HG02970 (cell line): Measurements from ENCODE around the gene SETD1A.
"Not testable (repeated sequence)": the region's sequence is repeated elsewhere in the genome, so short reads cannot be mapped to it uniquely, and the experiment has no call there.

Source experiments
- ATAC-seq: cut with Tn5 transposase; IDR thresholded peaks from one replicate; pipeline ENCODE4 v1.9.1; 2021; ENCODE audit warnings: mild to moderate bottlenecking, moderate library complexity, moderate number of reproducible peaks; ENCODE audit not compliant: unreplicated experiment, low FRiP score

Gene SETD1A

DNA sequence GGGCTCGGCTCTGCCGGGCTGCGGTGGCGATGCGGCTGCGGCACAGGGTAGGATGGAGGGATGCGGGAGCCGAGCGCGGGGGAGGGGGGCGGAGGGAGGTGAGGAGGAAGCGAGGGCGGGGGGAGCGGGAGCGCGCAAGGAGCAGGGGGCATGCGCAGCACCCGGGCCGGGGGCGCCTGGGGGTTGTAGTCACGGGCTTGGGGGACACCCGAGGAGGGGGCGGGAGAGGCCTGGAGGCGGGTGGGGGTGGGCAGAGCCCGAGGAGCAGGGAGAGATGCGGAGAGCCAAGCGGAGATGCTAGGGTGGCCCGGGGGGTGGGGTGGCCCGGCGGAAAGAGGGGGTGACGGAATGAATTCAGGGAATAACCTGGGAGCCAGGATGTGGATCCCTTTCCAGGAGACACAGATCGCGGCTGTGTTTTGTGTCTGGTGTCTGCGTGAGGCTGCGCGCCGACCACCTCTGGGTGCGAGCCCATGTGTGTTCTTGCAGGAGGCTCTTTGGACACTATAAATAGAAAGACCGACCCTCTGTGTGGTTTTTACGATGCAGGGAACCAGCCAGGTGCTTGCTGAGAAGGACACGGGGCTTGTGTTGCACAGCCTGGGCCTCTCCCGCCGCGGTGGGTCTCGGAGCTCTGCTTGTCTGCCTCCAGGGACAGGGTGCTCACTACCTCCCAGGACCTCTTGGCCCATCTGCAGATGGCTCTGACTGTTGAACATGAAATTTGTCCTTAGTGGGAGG is 53.2 kb downstream of the SETD1A start, which contains the start of gene STX1B:
Gene STX1B, minus strand, starts transcription at position 54 of the 741 bp plus-strand sequence. CDS start 242 bp downstream, outside the sequence.
- ATAC-seq: no peak

DNA sequence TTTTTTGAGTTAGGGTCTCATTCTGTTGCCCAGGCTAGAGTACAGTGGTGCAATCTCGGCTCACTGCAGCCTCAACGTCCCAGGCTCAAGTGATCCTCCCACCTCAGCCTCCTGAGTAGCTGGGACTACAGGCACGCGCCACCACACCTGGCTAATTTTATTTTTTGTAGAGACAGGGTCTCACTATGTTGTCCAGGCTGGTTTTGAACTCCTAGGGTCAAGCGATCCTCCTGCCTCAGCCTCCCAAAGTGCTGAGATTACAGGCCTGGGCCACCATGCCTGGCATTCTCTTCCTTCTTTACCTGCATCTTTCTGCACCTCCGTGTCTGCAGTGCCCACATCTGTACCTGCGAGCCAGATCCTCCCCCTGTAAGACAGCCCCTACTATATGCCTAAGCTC is 54.3 kb downstream of the SETD1A start:
- not testable (repeated sequence) for ATAC-seq

DNA sequence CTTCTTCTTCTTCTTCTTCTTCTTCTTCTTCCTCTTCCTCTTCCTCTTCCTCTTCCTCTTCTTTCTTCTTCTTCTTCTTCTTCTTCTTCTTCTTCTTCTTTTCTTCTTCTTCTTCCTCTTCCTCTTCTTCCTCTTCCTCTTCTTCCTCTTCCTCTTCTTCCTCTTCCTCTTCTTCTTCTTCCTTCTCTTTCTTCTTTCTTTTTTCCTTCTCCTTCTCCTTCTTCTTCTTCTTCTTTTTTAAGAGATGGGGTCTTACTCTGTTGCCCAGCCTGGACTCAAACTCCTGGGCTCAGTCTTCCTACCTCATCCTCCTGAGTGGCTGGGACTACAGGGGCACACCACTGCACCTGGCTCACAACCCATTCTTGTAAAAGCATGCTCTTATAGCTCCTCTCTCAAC is 55.7 kb downstream of the SETD1A start:
- not testable (repeated sequence) for ATAC-seq

DNA sequence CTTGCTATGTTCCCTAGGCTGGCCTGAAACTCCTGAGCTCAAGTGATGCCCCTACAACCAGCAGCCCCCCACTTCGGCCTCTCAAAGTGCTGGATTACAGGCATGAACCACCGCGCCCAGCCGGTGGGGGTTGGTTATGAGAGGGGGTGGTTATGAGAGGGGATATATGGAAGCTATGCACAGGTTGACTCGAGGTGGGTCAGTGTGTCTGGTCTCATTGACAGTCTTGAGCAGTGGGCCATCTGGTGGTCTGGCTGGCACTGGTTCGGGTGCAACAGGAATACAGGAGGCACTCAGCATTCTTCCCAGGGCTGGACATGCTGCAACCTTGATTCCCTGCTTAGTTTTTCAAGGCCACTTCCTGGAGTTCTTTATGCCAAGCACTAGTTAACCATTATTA is 58.5 kb downstream of the SETD1A start:
- no peak for ATAC-seq

DNA sequence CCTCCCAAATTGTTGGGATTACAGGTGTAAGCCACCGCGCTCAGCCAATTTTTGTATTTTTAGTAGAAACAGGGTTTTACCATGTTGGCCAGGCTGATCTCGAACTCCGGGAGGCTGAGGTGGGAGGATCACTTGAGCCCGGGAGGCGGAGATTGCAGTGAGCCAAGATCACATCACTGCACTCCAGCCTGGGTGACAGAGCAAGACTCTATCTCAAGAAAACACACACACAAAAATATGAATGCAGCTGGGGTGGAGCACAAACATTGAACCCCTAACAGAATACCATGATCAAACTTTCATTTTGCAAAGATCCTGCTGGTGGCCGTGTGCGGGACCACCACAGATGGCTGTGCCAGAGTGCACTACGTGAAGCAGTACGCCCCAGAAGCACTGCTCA is 60.2 kb downstream of the SETD1A start:
- not testable (repeated sequence) for ATAC-seq

DNA sequence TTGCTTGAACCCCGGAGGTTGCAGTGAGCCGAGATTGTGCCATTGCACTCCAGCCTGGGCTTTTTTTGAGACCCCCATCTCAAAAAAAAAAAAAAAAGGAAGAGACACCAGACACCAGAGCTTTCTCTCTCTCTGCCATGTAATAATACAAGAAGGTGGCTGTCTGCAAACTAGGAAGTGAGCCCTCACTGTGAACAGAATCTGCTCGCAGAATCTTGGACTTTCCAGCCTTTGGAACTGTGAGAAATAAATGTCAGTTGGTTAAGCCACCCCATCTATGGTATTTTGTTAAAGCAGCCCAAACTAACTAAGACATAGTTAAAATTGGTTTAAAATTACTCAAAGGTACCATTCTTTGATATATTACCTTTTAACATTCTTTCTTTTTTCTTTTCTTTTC is 63.0 kb downstream of the SETD1A start:
- no peak for ATAC-seq

DNA sequence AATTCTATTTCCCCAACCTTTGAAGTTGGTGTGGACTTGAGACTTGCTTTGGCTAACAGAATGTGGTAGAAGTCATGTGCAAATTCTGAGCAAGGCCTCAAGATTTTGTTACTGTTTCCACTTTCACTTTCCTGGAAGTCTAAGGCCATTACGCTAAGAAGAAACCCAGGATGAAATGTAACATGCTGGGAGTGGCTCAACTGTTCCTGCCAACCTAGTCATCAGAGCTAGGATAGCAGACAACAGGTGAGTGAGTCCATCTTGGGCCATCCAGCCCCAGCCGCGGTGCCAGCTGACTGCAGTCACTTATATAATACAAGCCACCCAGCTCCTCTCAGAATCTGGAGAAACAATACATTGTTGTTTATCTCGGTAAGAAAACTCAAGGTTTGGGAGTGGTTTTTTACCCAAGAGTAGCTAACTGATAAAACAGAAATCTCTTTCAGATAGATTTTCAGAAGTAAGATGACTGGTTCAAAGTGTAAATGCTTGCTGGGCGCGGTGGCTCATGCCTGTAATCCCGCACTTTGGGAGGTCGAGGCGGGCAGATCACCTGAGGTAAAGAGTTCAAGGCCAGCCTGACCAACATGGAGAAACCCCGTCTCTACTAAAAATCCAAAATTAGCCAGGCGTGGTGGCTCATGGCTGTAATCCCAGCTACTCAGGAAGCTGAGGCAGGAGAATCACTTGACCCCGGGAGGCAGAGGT is 65.1 kb downstream of the SETD1A start:
- no peak for ATAC-seq

DNA sequence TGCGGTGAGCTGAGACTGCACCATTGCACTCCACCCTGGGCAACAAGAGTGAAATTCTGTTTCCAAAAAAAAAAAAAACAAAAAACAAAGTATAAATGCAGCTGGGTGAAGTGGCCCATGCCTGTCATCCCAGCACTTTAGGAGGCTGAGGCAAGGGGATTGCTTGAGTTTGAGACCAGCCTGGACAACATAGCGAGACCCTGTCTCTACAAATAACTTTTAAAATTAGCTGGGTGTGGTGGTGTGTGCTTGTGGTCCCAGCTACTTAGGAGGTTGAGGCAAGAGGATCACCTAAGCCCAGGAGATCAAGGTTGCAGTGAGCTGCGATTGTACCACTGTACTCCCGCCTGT is 65.7 kb downstream of the SETD1A start:
- no peak for ATAC-seq

DNA sequence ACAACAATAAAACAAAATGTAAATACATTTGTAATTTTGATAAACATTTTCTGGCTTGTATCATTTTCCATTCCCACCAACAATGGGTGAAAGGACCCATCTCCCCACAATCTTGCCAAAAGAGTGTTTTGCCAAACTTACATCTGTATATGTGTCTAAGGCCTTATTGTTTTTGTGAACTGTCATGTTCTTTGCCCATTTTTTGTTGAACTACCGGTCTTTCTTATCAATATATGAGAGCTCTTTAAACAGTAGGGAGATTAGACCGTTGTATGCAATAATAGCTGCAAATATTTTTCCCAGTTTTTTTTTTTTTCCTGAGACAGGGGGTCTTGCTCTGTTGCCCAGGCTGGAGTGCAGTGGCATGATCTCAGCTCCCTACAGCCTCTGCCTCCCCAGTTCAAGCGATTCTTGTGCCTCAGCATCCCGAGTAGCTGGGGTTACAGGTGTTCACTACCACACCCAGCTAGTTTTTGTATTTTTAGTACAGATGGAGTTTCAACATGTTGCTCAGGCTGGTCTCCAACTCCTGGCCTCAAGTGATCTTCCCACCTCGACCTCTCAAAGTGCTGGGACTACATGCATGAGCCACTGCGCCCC is 66.2 kb downstream of the SETD1A start:
- ATAC-seq: no peak

DNA sequence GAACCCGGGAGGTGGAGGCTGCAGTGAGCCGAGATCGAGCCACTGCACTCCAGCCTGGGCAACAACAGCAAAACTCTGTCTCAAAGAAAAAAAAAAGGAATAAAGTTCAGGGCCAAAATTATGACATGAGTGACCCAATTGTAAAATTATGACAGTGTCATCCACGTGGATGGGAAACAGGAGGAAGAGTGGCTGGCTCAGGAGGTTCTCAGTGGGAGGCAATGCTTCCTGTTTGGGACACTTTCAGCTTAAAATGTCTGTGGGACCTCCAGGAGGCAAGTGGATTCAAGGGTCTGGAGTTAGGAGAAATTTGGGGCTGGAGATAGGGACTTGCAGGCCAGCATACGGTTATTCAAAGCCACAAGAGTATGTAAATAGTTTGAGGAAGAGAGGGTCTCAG is 67.8 kb downstream of the SETD1A start:
- ATAC-seq: no peak

DNA sequence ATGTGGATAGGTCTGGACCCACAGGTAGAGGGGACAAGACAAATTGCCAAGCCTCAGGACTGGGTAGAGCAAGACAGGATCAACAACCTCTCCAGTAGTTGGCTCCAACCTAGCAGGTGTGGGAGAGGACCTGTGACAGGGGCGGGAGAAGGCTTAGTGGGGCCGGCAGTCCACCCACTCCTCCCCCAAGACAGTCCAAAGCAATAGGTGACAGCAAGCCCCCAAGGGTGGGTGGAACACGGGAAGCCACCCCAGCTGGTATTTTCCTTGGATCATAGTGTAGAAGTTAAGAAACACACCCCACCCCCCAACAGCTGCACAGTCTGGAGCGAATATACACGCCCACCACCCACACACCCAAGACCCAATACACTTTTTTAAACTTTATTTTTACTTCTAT is 71.7 kb downstream of the SETD1A start:
- ATAC-seq: no peak

DNA sequence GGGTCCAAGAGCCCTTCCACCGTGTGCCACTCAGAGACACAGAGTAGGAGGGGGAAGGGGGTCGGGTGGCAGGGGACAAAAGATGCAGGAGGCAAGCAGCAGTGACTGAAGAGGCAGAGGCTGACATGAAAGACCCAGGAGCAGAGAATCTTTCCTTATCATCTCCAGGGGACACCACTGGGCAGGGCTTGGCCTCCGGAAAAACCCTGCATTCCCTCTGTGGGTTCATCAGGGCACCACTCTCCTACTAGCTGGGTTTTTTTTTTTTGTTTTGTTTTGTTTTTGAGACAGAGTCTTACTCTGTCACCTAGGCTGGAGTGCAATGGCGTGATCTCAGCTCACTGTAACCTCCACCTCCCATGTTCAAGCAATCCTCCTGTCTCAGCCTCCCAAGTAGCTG is 73.7 kb downstream of the SETD1A start:
- no peak for ATAC-seq

DNA sequence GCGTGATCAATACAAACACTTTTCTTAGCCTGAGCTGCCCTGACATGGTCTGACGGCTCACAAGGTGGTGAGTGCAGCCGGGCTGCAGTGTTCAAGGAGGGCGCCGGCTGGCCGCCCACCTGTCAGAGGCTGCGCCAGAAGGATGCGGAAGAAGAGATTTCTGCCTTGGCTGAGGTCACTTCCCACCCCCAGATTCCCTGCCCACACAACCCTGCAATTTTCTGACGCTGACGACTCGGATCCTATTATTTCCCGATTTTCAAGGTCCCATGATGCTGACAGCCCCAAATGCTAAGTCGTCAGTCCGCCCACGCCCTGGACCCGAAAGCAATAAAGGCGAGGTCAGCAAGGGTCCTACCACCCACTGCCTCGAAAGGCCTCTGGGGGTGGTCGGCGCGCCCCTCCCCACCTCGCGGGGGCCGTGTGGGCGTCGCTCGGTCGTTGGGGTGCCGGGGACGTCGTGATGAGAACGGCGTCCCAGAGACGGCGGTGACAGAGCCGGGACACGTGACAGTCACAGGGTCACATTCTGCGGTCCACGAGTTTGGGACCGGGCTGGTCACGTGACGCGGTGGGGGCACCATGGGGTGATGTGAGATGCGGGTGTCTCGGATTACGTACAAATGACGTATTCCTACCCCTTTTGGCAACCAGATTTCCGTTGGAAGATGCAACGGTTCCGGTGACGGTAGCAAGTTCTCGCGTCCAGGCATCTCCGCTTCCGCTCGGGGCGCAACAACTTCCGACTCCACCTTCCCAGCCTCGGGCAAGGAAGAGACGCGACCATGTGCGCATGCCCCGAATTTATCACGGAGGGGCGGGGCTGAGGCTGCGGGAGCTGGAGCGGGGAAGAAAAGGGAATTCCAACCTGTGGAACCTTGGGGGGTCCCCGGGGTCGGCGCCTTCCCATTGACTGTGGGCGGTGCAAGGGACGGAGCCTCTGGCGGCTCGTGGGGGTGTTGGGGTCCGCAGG is 75.5 kb downstream of the SETD1A start, which contains the start of gene STX4:
Gene STX4, plus strand, starts transcription at position 823 of the 973 bp plus-strand sequence. CDS start 248 bp downstream, outside the sequence.
- peak; percentile 81 for ATAC-seq

DNA sequence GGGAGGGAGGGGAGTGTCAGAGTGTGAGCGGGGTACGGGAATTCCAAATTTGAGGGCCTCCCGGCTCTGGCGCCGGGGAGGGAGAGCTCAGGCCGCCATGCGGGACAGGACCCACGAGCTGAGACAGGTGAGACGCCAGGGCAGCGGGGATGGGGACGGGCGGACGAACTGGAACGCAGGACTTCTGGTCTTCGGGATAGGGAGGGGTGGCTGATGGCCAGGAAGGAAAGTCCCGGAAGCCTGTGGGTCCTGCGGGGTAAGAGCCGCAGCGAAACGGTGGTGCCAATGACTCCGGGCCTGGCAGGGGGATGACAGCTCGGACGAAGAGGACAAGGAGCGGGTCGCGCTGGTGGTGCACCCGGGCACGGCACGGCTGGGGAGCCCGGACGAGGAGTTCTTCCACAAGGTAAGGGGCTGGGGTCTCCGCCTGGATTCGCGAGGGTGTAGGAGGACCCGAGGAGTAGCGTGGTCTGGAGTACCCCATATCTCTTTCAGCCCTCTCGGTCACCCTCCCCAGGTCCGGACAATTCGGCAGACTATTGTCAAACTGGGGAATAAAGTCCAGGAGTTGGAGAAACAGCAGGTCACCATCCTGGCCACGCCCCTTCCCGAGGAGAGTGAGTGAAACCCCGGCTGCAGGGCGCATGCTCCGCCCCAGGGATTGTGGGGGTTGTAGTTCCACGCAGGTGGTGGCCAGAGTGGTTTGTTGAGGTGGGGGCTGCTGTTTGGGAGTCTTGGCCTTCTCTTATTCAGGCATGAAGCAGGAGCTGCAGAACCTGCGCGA is 76.3 kb downstream of the SETD1A start:
- ATAC-seq: peak; percentile 32
